ENCODE results near the gene INS.
"Not testable (repeated sequence)": the region's sequence is repeated elsewhere in the genome, so short reads cannot be mapped to it uniquely, and the experiment has no call there.

Gene INS

GRCh38 chr11:2180789-2181370 is 19.9 kb upstream of the INS start:
- DNase-seq, result no peak

GRCh38 chr11:2180347-2180746 is 19.3 kb upstream of the INS start:
- no peak for DNase-seq

GRCh38 chr11:2179516-2179915 is 18.5 kb upstream of the INS start:
- no peak for DNase-seq

GRCh38 chr11:2178906-2179494 is 18.0 kb upstream of the INS start:
- peak; percentile 69 for DNase-seq

GRCh38 chr11:2178055-2178773 is 17.2 kb upstream of the INS start:
- DNase-seq, result not testable (repeated sequence)

- peak; percentile 74 for DNase-seq
Measured at GRCh38 chr11:2177076-2177475, 16.1 kb upstream of the INS start.

GRCh38 chr11:2176389-2176900 is 15.4 kb upstream of the INS start:
- DNase-seq, result no peak

GRCh38 chr11:2175659-2176058 is 14.7 kb upstream of the INS start:
- DNase-seq, result no peak

GRCh38 chr11:2174361-2174760 is 13.4 kb upstream of the INS start:
- DNase-seq, result no peak

- DNase-seq, result no peak
Measured at GRCh38 chr11:2173761-2174160, 12.8 kb upstream of the INS start.

GRCh38 chr11:2173150-2173693 is 12.2 kb upstream of the INS start:
- no peak for DNase-seq

- DNase-seq, result no peak
Measured at GRCh38 chr11:2172676-2173075, 11.7 kb upstream of the INS start.

GRCh38 chr11:2171591-2172003 is 10.6 kb upstream of the INS start, which contains the start of gene TH:
Gene TH (minus strand): TSS chr11:2171815. CDS start chr11:2171786, 29 bp downstream.
- DNase-seq, result no peak

GRCh38 chr11:2169626-2170570 is 8.9 kb upstream of the INS start:
- no peak for DNase-seq

GRCh38 chr11:2169005-2169378 is 8.0 kb upstream of the INS start:
- no peak for DNase-seq

GRCh38 chr11:2168286-2169004 is 7.4 kb upstream of the INS start:
- DNase-seq, result no peak

GRCh38 chr11:2167141-2168045 is 6.4 kb upstream of the INS start:
- DNase-seq, result no peak

GRCh38 chr11:2166091-2166851 is 5.3 kb upstream of the INS start:
- DNase-seq, result peak; percentile 74

- DNase-seq, result no peak
Measured at GRCh38 chr11:2165571-2165970, 4.6 kb upstream of the INS start.

Data from retina (tissue), 1 donor.